ENCODE results near the gene GET4.

- TF ChIP-seq CTCF (IDR thresholded peaks at IDR 0.05) (no peak), POLR2A (IDR thresholded peaks at IDR 0.05) (no peak)
Observed at GRCh38 chr7:906776-907157, 30.4 kb downstream of the GET4 start.

Data from body of pancreas (tissue), 4 donors.